GM19043 (cell line): ENCODE measurements around the gene FA2H.
"Not testable (repeated sequence)": the region's sequence is repeated elsewhere in the genome, so short reads cannot be mapped to it uniquely, and the experiment has no call there.

Source experiments
- ATAC-seq: cut with Tn5 transposase; IDR thresholded peaks from one replicate; pipeline ENCODE4 v1.9.1; 2021; ENCODE audit warnings: low read depth; ENCODE audit not compliant: unreplicated experiment

FA2H gene

DNA sequence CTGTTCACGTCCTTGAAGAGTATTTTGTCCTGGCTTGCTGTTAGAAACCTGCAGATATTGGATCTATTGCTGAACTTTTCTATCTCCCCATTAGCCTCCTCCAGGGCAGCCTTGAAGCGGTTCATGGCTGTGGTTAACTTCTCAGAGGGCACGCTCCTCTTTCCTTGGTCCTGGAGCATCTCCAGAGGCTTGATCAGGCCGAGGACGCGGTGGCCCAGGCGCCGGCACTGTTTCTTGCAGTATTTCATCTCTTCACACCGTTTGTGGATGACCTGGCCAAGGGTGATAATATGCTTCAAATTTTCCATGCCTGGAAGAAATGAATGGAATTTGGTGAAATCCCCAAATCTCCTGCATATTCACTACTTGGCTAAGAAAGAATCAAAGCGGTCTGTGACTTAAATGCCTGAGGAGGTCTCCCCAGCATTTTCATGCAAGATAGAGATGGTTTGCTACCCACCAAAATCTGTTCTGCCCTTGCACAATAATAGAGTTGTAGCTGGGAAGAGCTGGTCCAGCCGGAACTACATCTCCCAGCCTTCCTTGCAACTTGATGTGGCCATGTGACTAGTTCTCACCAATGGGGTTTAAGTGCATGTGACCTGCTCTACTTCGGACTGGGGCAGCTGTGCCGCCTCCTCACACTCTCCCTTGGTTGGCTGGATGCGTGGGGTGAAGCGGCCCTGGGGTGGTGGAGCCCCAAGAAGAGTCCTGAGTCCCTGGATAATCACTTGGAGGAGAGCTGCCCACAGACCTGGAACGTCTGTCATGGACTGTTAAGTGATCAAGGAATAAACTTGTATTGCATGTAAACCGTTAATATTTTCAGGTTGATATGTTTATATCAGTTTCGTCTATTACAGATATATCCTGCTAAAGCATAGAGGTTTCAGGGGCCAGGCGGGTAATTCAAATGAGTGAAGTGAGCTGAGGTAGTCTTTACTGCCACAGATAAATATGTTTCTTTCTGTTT is 78.9 kb downstream of the FA2H start:
- peak; percentile 88 for ATAC-seq

DNA sequence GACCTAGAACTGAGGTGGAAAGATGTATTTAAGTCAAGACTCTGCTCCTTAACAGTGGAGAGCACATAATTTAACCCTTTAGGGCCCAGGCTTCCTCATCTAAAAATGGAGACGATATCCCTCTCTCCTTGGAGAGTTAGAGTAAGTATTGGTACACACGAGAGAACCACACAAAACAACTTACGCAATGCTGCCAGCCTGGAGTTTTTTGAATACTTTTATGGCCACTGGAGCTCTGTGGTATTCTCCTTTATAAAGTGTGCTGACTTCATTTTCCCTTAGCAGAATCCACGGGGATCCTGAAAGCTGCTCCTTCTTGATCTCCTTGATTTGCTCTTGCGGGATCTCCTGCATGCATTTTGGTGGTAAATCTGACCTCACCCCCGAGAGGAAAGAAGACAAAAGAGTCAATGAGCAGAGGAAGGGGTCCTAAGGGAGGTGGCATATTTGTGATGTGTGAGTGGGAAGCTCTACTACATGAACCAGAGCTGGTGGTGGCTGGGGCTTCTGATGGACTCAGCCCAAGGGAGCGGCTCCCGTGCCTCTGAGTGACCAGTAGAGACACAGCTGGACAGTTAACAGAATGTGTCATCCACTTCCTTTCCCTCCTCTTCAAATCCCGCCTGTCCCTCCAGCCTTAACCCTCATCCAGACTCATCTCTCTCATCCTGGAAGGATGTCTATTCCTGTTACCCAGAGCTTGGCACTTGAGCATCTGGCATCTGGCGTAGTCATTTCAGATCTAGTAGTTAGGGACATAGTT is 83.3 kb downstream of the FA2H start:
- no peak for ATAC-seq

DNA sequence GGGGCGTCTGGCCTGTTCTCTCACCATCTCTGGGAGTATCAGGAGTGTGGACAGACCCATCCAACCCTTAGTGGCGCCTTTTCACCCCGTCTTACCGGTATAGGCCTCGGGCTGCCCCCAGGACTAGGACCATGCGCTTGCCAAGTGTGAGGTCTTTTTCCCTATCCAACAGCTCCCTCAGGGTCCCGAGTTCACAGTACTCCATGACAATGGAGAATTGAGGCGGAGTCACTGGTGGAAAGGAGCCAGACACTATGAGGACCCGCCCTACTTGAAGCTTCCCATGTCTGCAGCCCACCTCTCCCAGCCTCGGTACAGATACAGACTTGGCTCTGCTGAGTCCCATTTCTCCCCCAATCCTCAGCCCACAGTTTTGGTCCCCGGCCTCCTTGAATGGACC is 92.1 kb downstream of the FA2H start:
- ATAC-seq: no peak

DNA sequence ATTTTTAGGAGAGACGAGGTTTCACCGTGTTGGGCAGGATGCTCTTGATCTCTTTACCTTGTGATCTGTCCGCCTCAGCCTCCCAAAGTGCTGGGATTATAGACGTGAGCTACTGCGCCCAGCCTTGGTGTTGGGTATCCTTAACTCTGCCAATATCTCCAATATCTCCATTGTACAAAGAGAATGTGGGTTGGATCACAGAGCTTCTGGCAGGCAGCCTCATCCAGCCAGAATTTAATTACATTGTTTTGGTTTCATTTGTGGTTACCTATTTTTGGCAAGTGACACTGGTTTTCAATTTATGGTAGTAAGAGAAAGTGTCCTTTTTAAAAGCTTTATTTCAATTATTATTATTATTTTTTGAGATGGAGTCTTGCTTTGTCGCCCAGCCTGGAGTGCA is 93.9 kb downstream of the FA2H start:
- ATAC-seq: no peak

DNA sequence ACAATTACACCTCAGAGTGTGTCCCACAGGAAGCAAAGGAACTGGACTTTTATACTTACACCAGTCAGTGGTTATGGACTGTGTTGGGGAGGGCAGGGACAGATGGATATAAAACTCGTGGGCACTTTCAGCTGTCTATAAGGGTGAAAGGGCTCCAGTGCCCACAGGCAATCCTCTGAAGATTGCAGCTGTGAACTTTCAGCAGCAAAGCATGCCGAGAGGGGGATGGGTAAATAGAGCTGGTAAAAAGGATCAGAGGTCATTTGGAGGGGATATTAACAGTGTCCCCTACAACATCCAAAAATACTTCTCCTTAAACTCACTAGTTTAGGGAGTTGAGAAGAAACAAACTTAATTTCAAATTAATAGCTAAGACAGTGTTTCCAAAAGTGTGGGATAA is 94.6 kb downstream of the FA2H start:
- no peak for ATAC-seq

DNA sequence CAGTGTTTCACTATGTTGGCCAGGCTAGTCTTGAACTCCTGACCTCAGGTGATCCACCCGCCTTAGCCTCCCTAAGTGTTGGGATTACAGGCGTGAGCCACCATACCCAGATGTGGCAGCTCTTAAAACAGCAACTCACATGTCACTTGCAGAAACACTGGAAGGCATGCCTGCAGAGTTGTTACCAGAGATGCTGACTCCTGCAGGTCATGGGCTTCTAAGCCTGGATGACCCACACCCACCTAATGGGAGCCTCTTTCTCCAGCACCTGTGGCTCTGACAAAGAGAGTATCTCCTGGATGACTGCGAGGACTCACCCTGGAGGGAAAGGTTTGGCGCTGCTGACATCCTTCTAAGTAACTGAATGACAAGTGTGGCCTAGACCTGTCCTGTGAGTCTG is 96.8 kb downstream of the FA2H start:
- no peak for ATAC-seq

DNA sequence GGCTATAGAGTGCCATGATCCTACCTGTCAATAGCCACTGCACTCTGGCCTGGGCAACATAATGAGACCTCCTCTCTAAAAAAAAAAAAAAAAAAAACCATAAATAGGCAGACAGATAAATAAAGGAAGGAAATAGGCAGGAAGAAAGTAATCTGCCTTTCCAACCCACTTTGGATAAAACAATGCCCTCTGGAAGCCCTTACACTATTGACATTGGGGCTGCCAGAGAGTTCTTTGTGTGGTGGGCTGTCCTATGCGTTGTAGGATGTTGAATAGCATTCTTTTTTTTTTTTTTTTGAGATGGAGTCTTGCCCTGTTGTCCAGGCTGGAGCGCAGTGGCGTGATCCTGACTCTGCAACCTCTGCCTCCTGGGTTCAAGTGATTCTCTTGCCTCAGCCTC is 100.7 kb downstream of the FA2H start:
- ATAC-seq: no peak

DNA sequence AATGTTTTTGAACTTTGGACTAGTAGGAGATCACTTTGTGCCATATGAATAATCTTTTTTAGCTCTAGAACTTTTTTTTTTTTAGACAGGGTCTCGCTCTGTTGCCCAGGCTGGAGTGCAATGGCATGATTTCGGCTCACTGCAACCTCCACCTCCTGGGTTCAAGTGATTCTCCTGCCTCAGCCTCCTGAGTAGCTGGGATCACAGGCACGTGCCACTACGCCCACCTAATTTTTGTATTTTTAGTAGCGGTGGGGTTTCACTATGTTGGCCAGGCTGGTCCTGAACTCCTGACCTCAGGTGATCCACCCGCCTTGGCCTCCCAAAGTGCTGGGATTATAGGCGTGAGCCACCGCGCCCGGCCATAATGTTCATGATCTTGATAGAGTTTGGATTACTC is 105.7 kb downstream of the FA2H start:
- ATAC-seq: not testable (repeated sequence)

DNA sequence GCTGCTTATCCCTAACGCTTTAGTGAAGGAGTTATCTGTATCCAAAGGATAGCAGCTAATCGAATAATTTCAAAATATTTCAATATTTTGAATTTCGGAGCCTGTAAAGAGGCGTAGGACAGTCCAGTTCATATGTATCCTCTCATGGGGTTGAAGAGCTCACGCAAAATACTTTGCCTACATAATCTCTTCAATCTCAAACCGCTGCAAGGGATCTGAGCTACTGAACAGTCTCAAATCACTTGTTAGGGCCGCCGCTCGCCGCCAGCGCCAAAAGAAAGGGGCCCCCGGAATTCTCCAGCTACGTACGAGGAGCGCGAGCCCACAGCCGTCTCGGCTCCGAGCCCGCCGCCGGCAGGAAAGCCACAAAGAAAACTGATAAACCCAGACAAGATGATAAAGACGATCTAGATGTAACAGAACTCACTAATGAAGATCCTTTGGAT is 107.3 kb downstream of the FA2H start:
- ATAC-seq: no peak

DNA sequence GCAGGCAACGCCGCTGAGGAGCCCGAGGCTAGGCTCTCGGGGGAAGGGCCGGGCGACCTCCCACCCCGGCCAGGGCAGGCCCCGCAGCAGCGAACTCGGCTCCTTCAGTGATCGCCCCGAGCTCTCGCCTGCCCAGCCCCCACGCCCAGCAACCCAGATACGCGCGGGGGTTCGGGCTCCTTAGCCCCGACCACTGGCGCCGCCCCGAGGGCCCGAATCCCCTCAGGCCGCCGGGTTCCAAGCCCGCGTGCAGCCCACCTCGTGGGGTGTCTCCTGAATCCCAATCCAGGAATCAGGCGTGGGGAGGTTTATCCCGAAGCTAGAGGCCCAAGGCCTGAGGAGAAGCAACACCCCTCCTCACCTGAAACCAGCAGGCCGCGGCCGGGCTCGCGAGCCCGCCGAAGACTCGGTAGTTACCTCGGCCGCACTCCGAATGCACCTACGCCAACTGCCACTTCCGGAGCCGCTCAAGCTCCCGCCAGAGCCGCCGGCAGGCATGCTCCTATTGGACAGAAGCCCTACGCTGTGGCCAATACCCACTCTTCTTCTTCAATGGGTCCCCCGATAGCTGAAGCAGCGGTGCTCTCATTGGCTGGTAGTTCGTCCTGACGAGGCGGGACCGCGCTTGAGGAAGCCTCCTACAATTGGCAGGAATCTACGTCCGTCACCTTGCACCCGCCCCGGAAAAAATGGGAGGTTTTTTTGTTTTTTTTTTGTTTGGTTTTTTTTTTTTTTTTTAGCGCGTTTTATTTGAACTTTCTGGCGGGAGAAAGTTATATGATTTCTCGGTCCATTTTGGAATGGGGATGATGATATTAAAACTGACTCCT is 108.0 kb downstream of the FA2H start, which contains the start of gene RFWD3:
Gene RFWD3 (minus strand): TSS at position 453 of the 830 bp plus-strand sequence. CDS start 5,428 bp downstream, outside the sequence.
- ATAC-seq: peak; percentile 100

DNA sequence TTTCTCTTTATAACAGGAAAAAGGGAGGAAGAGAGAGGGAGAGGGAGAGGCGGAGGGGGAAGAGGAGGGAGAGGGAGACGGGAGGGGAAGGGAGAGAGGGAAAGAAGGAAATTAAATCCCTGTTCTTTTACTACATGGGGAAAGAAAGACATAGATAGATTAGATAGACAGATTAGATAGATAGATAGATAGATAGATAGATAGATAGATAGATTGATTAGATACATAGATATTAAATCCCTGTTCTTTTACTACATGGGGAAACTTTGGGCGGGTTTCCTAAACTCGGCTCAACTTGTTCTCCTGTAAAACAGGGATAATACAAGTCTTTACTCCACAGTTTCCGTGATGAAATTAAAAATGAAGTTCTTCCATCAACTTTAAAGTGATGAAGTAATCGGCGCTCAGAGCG is 108.6 kb downstream of the FA2H start:
- ATAC-seq: no peak
